ENCODE measurements around the gene XYLT1.

The XYLT1 gene

GRCh38 chr16:17232487-17232886, 238.3 kb downstream of the XYLT1 start (continued):
- no peak for TF ChIP-seq CREB5 (CRISPR knock-in tag; IDR thresholded peaks at IDR 0.05; ENCODE audit: low read depth)
- TF ChIP-seq PPARA (CRISPR knock-in tag; IDR thresholded peaks at IDR 0.05; ENCODE audit: borderline replicate concordance): no peak

- ATAC-seq: no peak
- TF ChIP-seq ESRRG (CRISPR knock-in tag; IDR thresholded peaks at IDR 0.05): no peak
- no peak for TF ChIP-seq PPARA (CRISPR knock-in tag; IDR thresholded peaks at IDR 0.05; ENCODE audit: borderline replicate concordance)
- no peak for TF ChIP-seq ZNF565 (CRISPR knock-in tag; conservative IDR thresholded peaks at IDR 0.05; ENCODE audit: low read depth)
- no peak for TF ChIP-seq GLIS3 (CRISPR knock-in tag; IDR thresholded peaks at IDR 0.05)
- TF ChIP-seq ZNF70 (CRISPR knock-in tag; IDR thresholded peaks at IDR 0.05): no peak
- no peak for TF ChIP-seq CSRNP3 (CRISPR knock-in tag; IDR thresholded peaks at IDR 0.05)
- TF ChIP-seq TSHZ2 (CRISPR knock-in tag; IDR thresholded peaks at IDR 0.05): no peak
- TF ChIP-seq POU6F1 (CRISPR knock-in tag; IDR thresholded peaks at IDR 0.05; ENCODE audit: borderline replicate concordance, low read depth): no peak
- no peak for TF ChIP-seq ARNTL (CRISPR knock-in tag; IDR thresholded peaks at IDR 0.05; ENCODE audit: borderline replicate concordance, low read depth)
- TF ChIP-seq CREB5 (CRISPR knock-in tag; IDR thresholded peaks at IDR 0.05; ENCODE audit: low read depth): no peak
- TF ChIP-seq CSDC2 (CRISPR knock-in tag; IDR thresholded peaks at IDR 0.05): no peak
- TF ChIP-seq TOX (CRISPR knock-in tag; IDR thresholded peaks at IDR 0.05; ENCODE audit: borderline replicate concordance): no peak
- no peak for TF ChIP-seq PATZ1 (CRISPR knock-in tag; IDR thresholded peaks at IDR 0.05; ENCODE audit: borderline replicate concordance)
- TF ChIP-seq ISL1 (CRISPR knock-in tag; IDR thresholded peaks at IDR 0.05): no peak
- no peak for TF ChIP-seq OSR1 (CRISPR knock-in tag; IDR thresholded peaks at IDR 0.05)
- TF ChIP-seq ZFP30 (CRISPR knock-in tag; IDR thresholded peaks at IDR 0.05): no peak
- TF ChIP-seq BACH2 (CRISPR knock-in tag; IDR thresholded peaks at IDR 0.05; ENCODE audit: borderline replicate concordance): no peak
These were observed 238.8 kb downstream of the XYLT1 start for GRCh38 chr16:17231972-17232371.

- TF ChIP-seq PPARA (CRISPR knock-in tag; IDR thresholded peaks at IDR 0.05; ENCODE audit: borderline replicate concordance) (no peak), ZNF565 (CRISPR knock-in tag; conservative IDR thresholded peaks at IDR 0.05; ENCODE audit: low read depth) (no peak), PATZ1 (CRISPR knock-in tag; IDR thresholded peaks at IDR 0.05; ENCODE audit: borderline replicate concordance) (no peak), ZC3H10 (CRISPR knock-in tag; IDR thresholded peaks at IDR 0.05) (no peak), OSR1 (CRISPR knock-in tag; IDR thresholded peaks at IDR 0.05) (no peak), TCF4 (CRISPR knock-in tag; IDR thresholded peaks at IDR 0.05; ENCODE audit: borderline replicate concordance) (no peak)
- no peak for ATAC-seq
These were observed 239.7 kb downstream of the XYLT1 start for GRCh38 chr16:17230932-17231581.
